Endodermal cell (in vitro differentiated cells): ENCODE data around the gene SLC7A14. TPM values are rescaled to one million over a fixed set of nuclear protein-coding genes. Genes with fewer than 3 reads are reported as not detected.

ENCODE experiments used
- DNase-seq: peaks from one replicate; pipeline ENCODE4 v3.0.0-alpha.2; 2017
- H3K27ac ChIP-seq: 2 replicates; pipeline ENCODE4 v1.5.1; 2013; ENCODE audit warnings: mild to moderate bottlenecking, low read depth, low read length, moderate library complexity
- H3K27me3 ChIP-seq: 2 replicates; pipeline ENCODE4 v1.6.1; 2013; ENCODE audit warnings: mild to moderate bottlenecking, low read length, moderate library complexity; ENCODE audit not compliant: insufficient read depth, control insufficient read depth, poor library complexity, severe bottlenecking
- H3K36me3 ChIP-seq: 2 replicates; pipeline ENCODE4 v1.7.0; 2013; ENCODE audit warnings: mild to moderate bottlenecking, low read length, moderate library complexity; ENCODE audit not compliant: control insufficient read depth, insufficient read depth
- H3K4me1 ChIP-seq: one replicate; pipeline ENCODE4 v1.7.0; 2013; ENCODE audit warnings: low read length; ENCODE audit not compliant: control insufficient read depth, insufficient read depth
- H3K4me3 ChIP-seq: 2 replicates; pipeline ENCODE4 v1.5.1; 2013; ENCODE audit warnings: mild to moderate bottlenecking, low read length, moderate library complexity
- H3K9ac ChIP-seq: 2 replicates; pipeline ENCODE4 v1.6.1; 2013; ENCODE audit warnings: mild to moderate bottlenecking, low read length, moderate library complexity; ENCODE audit not compliant: poor library complexity, severe bottlenecking; ENCODE audit errors: extremely low read depth
- H3K9me3 ChIP-seq: 2 replicates; pipeline ENCODE4 v1.6.1; 2013; ENCODE audit warnings: mild to moderate bottlenecking, low read length, moderate library complexity; ENCODE audit not compliant: control insufficient read depth
- H3K27ac Mint-ChIP-seq: 2 replicates; pipeline ENCODE4 v1.8.0; 2020; ENCODE audit warnings: mixed read lengths
- H3K27me3 Mint-ChIP-seq: 2 replicates; pipeline ENCODE4 v1.8.0; 2021; ENCODE audit warnings: mild to moderate bottlenecking, mixed read lengths; ENCODE audit not compliant: insufficient read depth
- H3K36me3 Mint-ChIP-seq: 2 replicates; pipeline ENCODE4 v1.8.0; 2020; ENCODE audit warnings: low read depth, mixed read lengths
- H3K4me1 Mint-ChIP-seq: 2 replicates; pipeline ENCODE4 v1.8.0; 2020; ENCODE audit warnings: mixed read lengths
- H3K4me3 Mint-ChIP-seq: 2 replicates; pipeline ENCODE4 v1.8.0; 2020; ENCODE audit warnings: mild to moderate bottlenecking, moderate library complexity, mixed read lengths
- H3K9me3 Mint-ChIP-seq: 2 replicates; pipeline ENCODE4 v1.8.0; 2020; ENCODE audit warnings: mild to moderate bottlenecking, mixed read lengths
- CTCF ChIP-seq: fragments of 200-600 bp; sonication (generic); conservative IDR thresholded peaks from 2 replicates; pipeline ENCODE4 v1.5.0; 2021; ENCODE audit warnings: antibody characterized with exemption, mild to moderate bottlenecking
- WGBS, 2 experiments: methylation state at CpG; one replicate each; pipeline versions ENCODE4 v1.1.5 to v1.1.7; 2013; ENCODE audit warnings: missing lambda C conversion rate in 2 of 2, mixed read lengths in 1 of 2; ENCODE audit not compliant: insufficient coverage in 1 of 2, insufficient read length in 1 of 2; 5-methylcytosine and 5-hydroxymethylcytosine counted together
- total RNA-seq, 2 donors: library from RNA; stranded (reverse); fragmentation: NEBNext Ultra II Directional in 1 of 2; extraction: Animal tissue kit (Norgen Biotek cat#: 25700) in 1 of 2; gene quantifications; 2 replicates in 1 of 2; 3 replicates in 1 of 2; pipeline ENCODE4 v1.2.1, GENCODE V29; 2021

SLC7A14 gene
- total RNA-seq, 2 donors from 2014 or later = 0.29 to 0.42 TPM

- no peak overlapping the region for H3K27ac Mint-ChIP-seq
- Histone ChIP-seq H3K4me1 (peaks cover 9% of the 10 kb centered on the region), H3K36me3 (no peaks in the 10 kb centered on the region), H3K4me3 (no peak overlapping the region), H3K9ac (no peak overlapping the region), H3K27me3 (peaks cover 30% of the 10 kb centered on the region), H3K9me3 (no peaks in the 10 kb centered on the region), H3K27ac (no peak overlapping the region)
- no peak for TF ChIP-seq CTCF
- no peaks in the 10 kb centered on the region for H3K9me3 Mint-ChIP-seq
- peaks cover 37% of the 10 kb centered on the region for H3K4me1 Mint-ChIP-seq
- no peak overlapping the region for H3K4me3 Mint-ChIP-seq
- DNase-seq = peak; percentile 64
- WGBS, 2 experiments = 77 to 90% methylated on average over 4 to 10 of the region's 12 CpGs
- peaks cover 38% of the 10 kb centered on the region for H3K27me3 Mint-ChIP-seq
- H3K36me3 Mint-ChIP-seq = peaks cover 4% of the 10 kb centered on the region
Observed at GRCh38 chr3:170421111-170421641, 164.7 kb downstream of the SLC7A14 start.

GRCh38 chr3:170420307-170420821, 165.5 kb downstream of the SLC7A14 start:
- no peak for TF ChIP-seq CTCF
- peak; percentile 83 for DNase-seq
- H3K9me3 Mint-ChIP-seq = no peaks in the 10 kb centered on the region
- peaks cover 42% of the 10 kb centered on the region for H3K27me3 Mint-ChIP-seq
- peaks cover 4% of the 10 kb centered on the region for H3K36me3 Mint-ChIP-seq
- Histone ChIP-seq H3K27ac (no peak overlapping the region), H3K4me3 (no peak overlapping the region), H3K4me1 (peaks cover 3% of the 10 kb centered on the region), H3K9me3 (no peaks in the 10 kb centered on the region), H3K36me3 (no peaks in the 10 kb centered on the region), H3K27me3 (peaks cover 30% of the 10 kb centered on the region), H3K9ac (no peak overlapping the region)
- WGBS, 2 experiments = 57 to 78% methylated on average over 15 to 17 of the region's 17 CpGs
- H3K4me1 Mint-ChIP-seq = peaks cover 29% of the 10 kb centered on the region
- peak overlapping the region; percentile 20 for H3K27ac Mint-ChIP-seq
- H3K4me3 Mint-ChIP-seq = peak overlapping the region; percentile 48

- no peaks in the 10 kb centered on the region for H3K36me3 ChIP-seq
- peaks cover 29% of the 10 kb centered on the region for H3K27me3 ChIP-seq
- Mint-ChIP-seq H3K4me3 (peak overlapping the region; percentile 48), H3K9me3 (no peaks in the 10 kb centered on the region), H3K4me1 (peaks cover 26% of the 10 kb centered on the region), H3K27me3 (peaks cover 42% of the 10 kb centered on the region), H3K36me3 (peaks cover 4% of the 10 kb centered on the region), H3K27ac (peak overlapping the region; percentile 20)
- H3K27ac ChIP-seq = no peak overlapping the region
- TF ChIP-seq CTCF = no peak
- H3K4me3 ChIP-seq = no peak overlapping the region
- WGBS, 2 experiments = 17 to 57% methylated on average over 42 to 58 of the region's 58 CpGs
- H3K9ac ChIP-seq = no peak overlapping the region
- H3K4me1 ChIP-seq = peaks cover 3% of the 10 kb centered on the region
- DNase-seq = peak; percentile 87
- no peaks in the 10 kb centered on the region for H3K9me3 ChIP-seq
Observed at GRCh38 chr3:170419557-170420087, 166.3 kb downstream of the SLC7A14 start.
